HG03558 (cell line): Measurements from ENCODE around the gene HECTD2.
"Not testable (repeated sequence)": the region's sequence is repeated elsewhere in the genome, so short reads cannot be mapped to it uniquely, and the experiment has no call there.

Experiments used
- ATAC-seq: cut with Tn5 transposase; IDR thresholded peaks from one replicate; pipeline ENCODE4 v1.9.1; 2021; ENCODE audit warnings: moderate number of reproducible peaks; ENCODE audit not compliant: unreplicated experiment; ENCODE audit errors: extremely low read depth

Gene HECTD2

DNA sequence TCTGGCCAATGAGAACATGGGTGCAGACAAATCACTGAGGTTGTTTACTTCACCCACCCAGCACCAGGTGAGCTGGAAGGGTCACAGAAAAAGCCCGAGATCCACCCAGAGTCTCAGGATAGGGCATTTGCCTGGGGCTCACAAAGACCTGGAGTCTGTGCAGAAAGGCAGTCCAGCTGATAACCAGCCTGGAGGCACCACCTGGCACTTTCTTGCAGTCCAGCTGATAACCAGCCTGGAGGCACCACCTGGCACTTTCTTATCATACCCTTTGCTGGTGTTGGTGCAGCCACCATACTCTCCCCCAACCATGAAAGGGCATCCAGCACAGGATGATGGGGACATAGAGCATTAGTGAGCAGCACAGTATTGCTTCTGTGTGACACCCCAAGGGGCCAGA lies 118.6 kb downstream of the HECTD2 start:
- ATAC-seq = no peak

DNA sequence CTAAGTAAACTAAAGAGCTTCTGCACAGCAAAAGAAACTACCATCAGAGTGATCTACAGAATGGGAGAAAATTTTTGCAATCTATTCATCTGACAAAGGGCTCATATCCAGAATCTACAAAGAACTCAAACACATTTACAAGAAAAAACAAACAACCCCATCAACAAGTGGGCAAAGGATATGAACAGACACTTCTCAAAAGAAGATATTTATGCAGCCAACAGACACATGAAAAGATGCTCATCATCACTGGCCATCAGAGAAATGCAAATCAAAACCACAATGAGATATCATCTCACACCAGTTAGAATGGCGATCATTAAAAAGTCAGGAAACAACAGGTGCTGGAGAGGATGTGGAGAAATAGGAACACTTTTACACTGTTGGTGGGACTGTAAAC lies 124.6 kb downstream of the HECTD2 start:
- ATAC-seq = not testable (repeated sequence)

DNA sequence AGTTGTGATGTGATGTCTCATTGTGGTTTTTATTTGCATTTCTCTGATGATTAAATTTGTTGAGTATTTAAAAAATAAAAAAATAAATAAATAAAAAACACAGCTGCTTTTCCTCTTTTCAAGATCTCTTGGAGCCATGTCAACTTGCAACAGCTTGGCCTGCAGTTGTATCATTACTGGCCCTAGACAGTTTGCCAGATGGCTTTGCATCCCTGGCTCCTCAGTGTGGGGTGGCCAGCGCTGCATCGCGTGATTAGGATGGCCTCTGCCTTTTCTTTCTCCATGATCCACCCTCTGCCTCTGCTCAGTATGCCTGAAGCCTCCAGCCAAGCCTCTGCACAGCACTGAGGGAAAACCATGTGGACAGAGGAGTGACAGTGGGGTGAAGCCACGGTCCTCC lies 126.0 kb downstream of the HECTD2 start:
- ATAC-seq = no peak

DNA sequence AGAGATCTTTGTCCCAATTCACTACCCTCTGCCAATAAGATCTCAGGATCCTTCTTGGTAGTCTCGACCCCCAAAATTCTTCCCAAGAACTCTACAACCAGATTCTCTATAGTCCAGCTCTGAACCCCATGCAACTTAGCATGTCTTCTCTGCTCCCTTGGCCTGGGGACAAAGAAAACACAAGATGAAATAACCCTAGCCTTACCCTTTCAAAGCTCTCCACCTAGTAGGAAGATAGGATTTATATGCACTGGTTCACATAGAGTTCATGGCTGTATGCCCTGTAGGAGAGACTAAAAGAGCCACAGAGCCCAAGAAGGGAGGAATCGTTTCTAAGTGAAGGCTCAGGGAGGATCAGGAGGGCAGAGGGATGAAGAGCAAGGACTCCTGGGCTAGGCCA lies 126.6 kb downstream of the HECTD2 start:
- no peak for ATAC-seq

DNA sequence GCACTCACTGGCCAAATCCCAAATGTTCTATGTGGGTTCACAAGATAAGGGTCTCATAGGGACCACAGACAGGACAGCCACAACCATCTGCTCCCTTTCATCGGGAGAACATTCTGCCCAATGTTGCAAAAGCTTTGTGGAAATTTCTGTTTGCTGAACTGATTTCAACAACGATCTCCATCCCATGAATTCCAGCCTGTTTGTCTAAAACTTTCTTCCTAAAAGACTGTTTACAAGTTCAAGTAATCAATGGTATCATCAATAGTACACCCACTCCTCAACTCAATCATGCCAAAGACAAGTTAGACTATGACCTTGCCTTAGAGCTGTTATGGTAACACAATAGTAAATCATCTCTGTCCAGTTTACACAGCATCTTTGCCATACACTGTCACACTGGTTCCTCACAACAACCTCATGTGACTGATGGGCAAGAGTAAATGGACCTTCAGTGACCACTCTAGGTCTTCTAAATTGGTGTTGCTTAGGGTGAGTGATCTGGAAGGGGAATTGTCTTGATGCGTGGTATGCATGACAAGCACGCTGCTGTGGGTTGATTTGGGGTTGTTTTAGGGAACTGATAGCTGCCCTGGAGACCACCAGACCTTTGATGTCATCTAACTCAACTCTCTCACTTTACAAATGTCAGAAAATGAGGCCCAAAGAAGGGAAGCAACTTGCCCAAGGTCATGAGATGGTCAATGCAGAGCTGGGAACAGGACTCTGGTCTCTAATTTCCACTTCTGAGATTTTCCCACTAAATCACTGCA lies 127.7 kb downstream of the HECTD2 start:
- no peak for ATAC-seq

DNA sequence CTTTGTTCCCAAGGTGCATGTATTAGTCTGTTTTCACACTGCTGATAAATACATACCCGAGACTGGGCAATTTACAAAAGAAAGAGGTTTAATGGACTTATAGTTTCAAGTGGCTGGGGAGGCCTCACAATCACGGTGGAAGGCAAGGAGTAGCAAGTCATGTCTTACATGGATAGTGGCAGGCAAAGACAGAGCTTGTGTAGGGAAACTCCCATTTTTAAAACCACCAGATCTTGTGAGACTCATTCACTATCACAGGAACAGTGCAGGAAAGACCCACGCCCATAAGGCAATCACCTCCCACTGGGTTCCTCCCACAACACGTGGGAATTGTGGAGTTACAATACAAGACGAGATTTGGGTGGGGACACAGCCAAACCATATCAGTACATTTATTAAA lies 129.8 kb downstream of the HECTD2 start:
- no peak for ATAC-seq

DNA sequence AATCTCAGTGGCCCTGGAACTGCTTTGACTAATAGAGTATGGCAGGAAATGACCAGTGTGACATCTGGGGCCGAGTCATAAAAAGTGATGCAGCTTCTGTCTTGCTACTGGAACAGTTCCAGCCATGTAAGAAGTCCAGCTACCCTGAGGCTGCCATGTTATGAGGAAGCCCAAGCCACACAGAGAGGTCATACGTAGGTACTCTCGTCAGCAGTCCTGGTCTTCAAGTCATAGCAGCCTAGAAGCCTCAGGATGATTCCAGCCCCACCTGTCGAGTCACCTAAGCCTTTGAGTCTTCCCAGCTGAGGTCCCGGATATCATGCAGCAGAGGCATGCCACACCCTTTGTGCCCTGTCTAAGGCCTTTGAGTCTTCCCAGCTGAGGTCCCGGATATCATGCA lies 130.6 kb downstream of the HECTD2 start:
- ATAC-seq = no peak

DNA sequence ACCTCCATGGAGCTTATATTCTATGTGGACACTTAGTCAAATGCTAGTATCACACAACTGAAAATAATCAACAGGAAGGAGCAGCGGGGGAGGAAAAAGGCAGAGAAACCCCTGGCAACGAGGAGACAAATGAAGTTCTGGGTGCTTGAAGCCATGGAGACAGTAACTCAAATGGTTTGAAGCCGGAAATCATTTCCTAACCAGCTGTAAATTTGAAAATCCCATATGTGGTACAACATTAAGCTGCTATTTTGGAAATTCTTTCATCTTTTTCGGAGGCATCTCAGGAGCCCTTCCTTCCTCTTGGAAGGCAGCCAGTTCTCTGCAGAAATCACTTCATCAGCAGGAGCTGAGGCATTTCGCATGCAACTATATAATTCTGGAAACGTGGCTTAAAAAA lies 131.3 kb downstream of the HECTD2 start:
- no peak for ATAC-seq

DNA sequence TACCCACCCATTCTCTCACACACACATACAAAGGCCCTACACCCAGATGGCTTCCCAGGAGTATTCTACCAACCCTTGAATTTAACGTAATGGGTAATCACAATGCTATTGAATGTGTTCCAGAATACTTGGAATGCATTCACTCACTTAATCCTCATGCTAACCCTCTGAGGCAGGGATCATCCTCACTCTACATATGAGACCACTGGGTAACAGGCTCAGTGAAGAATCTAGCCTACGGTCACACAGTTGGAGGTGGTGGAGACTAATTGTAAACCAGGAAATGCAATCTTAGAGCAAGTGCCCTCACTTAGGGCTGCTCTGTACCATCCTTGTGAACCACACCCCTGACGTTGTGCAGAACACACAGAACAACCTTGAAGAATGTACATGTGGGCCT lies 135.2 kb downstream of the HECTD2 start:
- no peak for ATAC-seq

DNA sequence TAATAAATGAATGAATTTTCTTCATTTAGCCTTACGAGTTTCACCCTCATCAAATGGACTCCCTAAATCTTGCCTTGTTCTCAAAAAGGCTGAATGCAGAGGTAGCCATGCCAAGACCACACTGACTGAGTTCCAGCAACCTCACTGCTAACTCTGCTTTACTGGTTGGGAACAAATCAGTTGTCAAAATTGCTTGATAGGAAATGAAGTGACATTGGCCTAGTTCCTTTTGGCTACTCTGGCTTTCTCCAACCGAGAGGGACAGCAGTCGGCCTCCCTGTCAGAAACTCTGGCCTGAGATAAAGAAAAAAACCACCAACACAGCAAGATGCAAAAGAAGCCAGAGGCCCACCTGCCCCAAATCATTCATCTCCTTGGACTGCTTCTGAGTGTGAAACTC lies 135.7 kb downstream of the HECTD2 start:
- ATAC-seq = no peak

DNA sequence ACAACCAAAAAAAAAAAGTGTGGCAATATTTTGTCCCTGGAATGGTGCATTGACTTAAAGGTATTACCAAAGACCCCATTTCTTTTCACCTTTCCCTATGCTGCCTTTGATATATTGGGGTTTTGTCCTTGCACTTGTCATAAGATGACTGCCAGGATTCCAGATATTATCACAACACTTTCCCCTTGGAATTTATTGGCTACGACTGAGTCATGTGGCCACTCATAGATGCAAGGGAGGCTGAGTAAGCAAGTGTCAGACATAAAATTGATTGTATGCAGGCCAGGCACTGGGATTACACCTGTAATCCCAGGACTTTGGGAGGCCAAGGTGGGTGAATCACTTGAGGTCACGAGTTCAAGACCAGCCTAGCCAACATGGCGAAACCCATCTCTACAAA lies 139.1 kb downstream of the HECTD2 start:
- no peak for ATAC-seq

DNA sequence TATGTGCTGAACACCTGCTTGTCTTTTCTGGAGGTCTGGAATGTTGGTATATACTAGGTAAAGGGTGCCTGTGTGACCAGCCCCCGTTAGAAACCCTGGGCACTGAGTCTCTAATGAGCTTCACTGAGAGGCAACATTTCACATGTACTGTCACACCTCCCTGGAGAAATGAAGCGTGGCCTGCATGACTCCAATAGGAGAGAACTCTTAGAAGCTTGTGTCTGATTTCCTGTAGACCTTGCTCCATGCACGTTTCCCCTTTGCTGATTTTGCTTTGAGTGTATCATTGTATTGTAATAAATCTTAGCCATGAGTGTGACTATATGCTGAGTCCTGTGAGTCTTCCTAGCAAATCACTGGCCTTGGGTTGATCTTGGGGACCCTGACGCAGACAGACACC lies 139.9 kb downstream of the HECTD2 start:
- no peak for ATAC-seq

DNA sequence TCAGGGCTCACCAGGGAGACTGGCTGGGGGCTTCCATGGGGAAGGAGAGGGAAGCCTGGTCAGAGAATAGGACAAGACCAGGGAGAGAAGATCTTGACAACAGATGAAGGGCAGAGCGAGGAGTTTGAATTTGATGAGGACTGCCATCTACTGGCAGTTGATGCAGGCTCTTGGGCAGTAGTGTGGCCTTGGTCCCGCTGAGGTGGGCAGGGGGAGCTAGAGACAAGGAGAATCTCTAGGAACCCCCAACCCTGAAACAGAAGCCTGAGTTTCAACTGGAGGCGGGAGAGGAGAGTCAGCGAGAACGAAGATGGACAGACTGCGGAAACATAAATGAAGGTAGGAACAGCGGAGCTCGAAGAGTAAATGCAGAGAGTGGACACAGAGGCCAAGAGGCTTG lies 141.7 kb downstream of the HECTD2 start:
- no peak for ATAC-seq

DNA sequence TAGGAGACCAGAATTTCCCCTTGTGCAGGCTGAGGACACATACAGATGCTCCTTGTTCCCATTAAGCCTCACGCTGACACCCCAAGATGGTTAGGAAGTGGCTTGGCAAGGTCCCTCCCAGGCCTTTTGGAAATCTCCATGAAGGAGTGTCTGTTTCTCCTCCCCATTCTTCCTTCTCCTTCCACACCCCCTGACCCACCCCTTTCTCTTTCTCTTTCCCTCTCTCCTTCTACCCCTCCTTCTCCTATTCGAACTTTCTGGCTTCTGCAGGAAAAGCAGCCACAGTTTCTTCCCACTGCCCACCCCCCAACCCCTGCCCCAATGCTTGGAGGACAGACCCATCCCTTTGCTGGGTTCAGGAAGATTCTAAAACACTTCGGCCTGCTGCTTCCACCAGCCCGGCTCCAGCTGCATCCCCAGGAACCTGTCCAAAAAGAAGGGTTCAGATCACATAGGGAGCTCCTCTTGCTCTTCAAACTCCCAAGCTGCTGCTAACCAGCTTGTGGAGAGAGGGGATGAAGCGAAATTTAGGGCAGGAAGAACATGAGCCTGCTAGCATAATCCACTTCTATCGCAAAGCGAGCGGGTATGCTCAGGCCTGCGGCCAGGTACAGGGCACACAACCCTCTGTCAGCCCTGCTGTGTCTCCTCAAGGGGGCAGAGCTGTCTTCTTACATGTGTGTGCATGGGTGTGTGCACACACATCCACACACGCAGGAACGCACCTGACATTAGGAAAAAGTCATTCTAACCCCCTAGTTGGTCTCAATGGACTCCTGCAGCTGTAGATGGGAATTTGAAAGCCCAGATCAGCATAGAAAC lies 142.3 kb downstream of the HECTD2 start:
- no peak for ATAC-seq

DNA sequence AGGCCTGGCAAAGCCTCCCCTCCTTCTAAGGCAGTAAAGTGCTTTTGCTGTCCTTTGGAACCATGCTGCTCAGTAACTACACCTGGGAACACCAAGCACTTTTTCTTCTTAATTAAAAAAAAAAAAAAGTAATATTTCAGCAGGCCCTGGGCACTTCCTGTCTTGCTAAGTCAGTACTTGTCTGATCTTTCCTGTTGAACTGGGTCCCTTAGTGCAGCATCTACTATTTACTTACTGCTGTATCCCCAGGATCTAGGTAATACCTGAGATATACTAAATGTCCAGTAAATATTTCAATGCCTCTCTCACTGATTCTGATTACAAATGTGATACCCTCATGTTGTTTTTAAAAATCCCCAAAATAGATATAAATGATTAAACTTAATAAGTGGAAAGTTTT lies 145.3 kb downstream of the HECTD2 start:
- ATAC-seq = no peak

DNA sequence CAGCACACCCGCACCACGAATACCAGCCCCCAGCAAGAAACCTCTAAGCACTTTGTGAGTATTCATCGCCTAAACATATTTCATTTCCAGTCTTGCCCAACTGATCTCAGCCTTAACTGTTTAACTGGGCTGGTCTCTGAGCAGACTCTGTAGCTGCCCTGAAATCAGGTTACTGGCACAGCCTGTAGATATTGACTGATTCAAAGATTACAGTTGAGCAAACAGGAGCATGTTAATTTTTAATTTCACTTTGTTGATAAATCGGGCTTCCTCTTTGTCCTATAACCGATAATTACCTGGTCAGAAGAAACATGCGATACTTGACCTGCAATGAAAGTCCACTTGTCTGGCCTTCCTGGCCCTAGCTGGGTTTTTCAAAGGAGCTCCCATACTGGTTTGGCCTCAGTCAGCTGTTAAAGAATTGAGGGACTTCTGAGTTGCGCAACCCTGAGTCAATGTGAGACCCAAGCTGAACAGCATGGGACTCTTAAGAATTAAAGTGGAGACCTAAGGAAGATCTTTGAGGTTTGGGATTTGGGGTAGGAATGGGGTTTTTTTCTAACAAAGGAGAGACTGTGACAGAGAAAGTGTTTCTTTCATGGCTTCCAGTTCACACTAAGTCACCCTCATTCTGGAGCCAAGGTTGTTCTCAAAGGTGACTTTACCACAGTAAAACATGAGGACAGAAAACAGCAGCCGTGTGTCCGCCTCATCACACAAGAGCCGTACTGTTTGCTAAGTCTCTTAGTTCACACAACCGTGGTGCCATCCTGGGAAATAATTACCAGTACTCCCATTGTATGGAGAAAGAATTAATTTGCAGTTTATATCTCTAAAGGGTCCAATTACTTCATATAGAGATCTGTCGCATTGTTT lies 146.8 kb downstream of the HECTD2 start:
- ATAC-seq = no peak

DNA sequence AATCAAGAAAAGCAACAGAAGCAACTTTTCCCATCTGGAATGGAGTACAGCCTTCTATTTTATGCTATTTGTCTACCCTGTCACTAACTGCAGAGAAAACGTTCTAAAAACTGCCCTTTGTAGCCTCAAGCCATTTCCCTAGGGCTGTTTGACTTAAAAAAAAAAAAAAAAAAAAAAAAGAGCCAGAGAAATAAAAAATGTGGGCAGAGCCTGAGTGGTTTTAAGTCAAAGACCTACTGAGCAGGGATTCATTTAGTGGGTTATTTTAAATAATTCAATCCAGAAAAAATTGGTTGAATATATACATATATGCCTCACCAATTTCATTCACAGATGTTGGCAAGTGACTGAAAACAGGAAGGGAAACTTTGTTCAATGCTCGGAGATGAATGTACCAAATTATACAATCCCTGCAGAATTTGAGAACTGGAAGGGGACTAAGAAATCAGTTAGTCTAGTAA lies 147.5 kb downstream of the HECTD2 start:
- ATAC-seq = no peak

DNA sequence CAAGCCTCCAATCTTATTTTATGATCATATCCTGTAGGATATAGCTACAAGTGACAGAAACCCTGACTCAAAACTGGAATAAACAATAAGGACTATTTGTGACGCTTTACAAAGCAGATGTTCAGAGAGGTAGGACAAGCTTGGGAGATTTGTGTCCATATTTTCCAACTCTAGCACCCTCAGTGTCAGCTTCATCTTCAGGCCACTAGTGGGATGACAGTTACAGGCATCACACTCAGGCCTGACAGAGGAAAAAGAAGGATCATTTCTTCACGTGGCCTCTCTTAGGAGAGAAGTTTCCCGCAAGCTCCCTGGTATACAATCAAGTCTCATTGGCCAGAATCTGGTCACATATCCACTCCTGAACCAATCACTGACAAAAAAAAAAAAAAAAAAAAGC lies 148.3 kb downstream of the HECTD2 start:
- no peak for ATAC-seq

DNA sequence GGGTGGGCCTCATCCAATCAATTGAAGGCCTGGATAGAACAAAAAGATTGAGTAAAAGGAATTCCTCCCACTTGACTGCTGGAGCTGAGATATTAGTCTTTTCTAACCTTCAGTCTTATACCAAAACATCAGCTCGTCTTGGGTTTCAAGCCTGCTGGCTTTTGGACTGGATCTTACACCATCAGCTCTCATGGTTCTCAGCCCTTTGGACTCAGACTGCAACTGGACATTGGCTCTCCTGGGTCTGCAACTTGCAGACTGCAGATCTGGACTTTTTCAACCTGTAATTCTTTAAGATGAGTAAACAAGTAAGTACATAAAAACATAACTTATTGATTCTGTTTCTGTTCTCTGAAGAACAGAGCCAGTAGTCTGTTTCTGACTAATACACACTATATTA lies 149.0 kb downstream of the HECTD2 start:
- ATAC-seq = no peak

DNA sequence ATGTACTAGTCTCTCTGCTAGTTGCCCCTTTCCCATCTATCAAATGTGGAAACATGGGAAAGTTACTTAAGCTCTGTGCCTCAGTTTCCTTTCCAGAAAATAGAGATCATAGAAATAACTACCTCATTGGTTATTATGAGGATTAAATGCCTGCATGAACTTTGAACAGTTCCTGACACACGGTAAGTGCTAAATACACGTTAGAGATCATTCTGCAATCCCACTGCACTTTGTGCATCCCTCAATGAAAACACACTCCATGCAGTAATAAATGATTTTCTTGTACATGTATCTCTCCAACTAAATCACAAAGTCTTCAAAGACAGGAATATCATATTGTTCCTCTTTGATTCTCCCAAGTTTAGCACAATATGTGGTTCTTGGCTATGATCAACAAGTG lies 149.6 kb downstream of the HECTD2 start:
- ATAC-seq = no peak

DNA sequence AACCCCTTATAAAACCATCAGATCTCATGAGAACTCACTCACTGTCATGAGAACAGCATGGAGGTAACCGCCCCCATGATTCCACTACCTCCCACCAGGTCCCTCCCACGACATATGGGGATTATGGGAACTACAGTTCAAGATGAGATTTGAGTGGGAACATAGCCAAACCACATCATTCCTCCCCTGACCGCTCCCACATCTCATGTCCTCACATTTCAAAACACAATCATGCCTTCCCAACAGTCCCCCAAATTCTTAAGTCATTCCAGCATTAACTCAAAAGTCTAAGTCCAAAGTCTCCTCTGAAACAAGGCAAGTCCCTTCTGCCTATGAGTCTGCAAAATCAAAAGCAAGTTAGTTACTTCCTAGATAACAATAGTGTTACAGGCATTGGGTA lies 150.7 kb downstream of the HECTD2 start:
- not testable (repeated sequence) for ATAC-seq
